Thyroid gland (tissue), 4 donors: ENCODE results near the gene ZKSCAN3.

ENCODE experiments used
- CTCF ChIP-seq, 6 experiments: fragments of 200-600 bp in 3 of 6; fragments of 450-650 bp in 3 of 6; sonication (generic) in 3 of 6; IDR thresholded peaks; one replicate each; pipeline ENCODE4 v1.5.1; 2016 to 2019; ENCODE audit warnings: antibody characterized with exemption in 6 of 6, mild to moderate bottlenecking in 2 of 6, inconsistent platforms in 1 of 6, moderate library complexity in 1 of 6
- POLR2A ChIP-seq, 2 donors: fragments of 450-650 bp; IDR thresholded peaks; one replicate each; pipeline ENCODE4 v1.6.1; 2017; ENCODE audit warnings: antibody characterized with exemption in 2 of 2, mild to moderate bottlenecking in 2 of 2, moderate library complexity in 1 of 2

GRCh38 chr6:28336284-28337120 lies 13.2 kb upstream of the ZKSCAN3 start:
- TF ChIP-seq CTCF (IDR thresholded peaks at IDR 0.05) (no peak), POLR2A (IDR thresholded peaks at IDR 0.05) (no peak)
